Ishikawa (cell line): ENCODE data around the gene ERBB4.

ENCODE experiments used
- CEBPB ChIP-seq: IDR thresholded peaks from 2 replicates; pipeline ENCODE4 v1.6.1; 2012
- CREB1 ChIP-seq: IDR thresholded peaks from 2 replicates; pipeline ENCODE4 v1.6.1; 2012; ENCODE audit warnings: low read depth
- EGR1 ChIP-seq: IDR thresholded peaks from 2 replicates; pipeline ENCODE4 v1.6.1; 2012
- EP300 ChIP-seq: IDR thresholded peaks from 2 replicates; pipeline ENCODE4 v1.6.1; 2012; ENCODE audit warnings: borderline replicate concordance
- FOXM1 ChIP-seq: IDR thresholded peaks from 2 replicates; pipeline ENCODE4 v1.6.1; 2012; ENCODE audit warnings: low read depth, borderline replicate concordance
- MAX ChIP-seq: IDR thresholded peaks from 2 replicates; pipeline ENCODE4 v1.6.1; 2012
- NFIC ChIP-seq: IDR thresholded peaks from 2 replicates; pipeline ENCODE4 v1.6.1; 2012
- RAD21 ChIP-seq: IDR thresholded peaks from 2 replicates; pipeline ENCODE4 v1.6.1; 2012; ENCODE audit warnings: low read depth
- TAF1 ChIP-seq: IDR thresholded peaks from 2 replicates; pipeline ENCODE4 v1.6.1; 2012; ENCODE audit warnings: low read depth, mild to moderate bottlenecking
- TCF12 ChIP-seq: IDR thresholded peaks from 2 replicates; pipeline ENCODE4 v1.6.1; 2012; ENCODE audit warnings: low read depth
- TEAD4 ChIP-seq: IDR thresholded peaks from 2 replicates; pipeline ENCODE4 v1.6.1; 2012
- USF1 ChIP-seq: IDR thresholded peaks from 2 replicates; pipeline ENCODE4 v1.6.1; 2012
- YY1 ChIP-seq: IDR thresholded peaks from 2 replicates; pipeline ENCODE4 v1.6.1; 2012; ENCODE audit warnings: low read depth
- ZBTB7A ChIP-seq: IDR thresholded peaks from 2 replicates; pipeline ENCODE4 v1.6.1; 2012; ENCODE audit warnings: low read depth
- TF ChIP-seq, protein P1 (sequence below): IDR thresholded peaks from 2 replicates; pipeline ENCODE4 v1.6.1; 2012; ENCODE audit warnings: low read depth, mild to moderate bottlenecking

Gene ERBB4

GRCh38 chr2:212274215-212274614 is 264.4 kb downstream of the ERBB4 start:
- TF ChIP-seq NFIC (no peak), TEAD4 (no peak), FOXM1 (no peak), YY1 (no peak), EGR1 (no peak), MAX (no peak), TCF12 (no peak), TAF1 (no peak), USF1 (no peak), EP300 (no peak), RAD21 (no peak), CEBPB (no peak), CREB1 (no peak), ZBTB7A (no peak)
- TF ChIP-seq, protein P1, sequence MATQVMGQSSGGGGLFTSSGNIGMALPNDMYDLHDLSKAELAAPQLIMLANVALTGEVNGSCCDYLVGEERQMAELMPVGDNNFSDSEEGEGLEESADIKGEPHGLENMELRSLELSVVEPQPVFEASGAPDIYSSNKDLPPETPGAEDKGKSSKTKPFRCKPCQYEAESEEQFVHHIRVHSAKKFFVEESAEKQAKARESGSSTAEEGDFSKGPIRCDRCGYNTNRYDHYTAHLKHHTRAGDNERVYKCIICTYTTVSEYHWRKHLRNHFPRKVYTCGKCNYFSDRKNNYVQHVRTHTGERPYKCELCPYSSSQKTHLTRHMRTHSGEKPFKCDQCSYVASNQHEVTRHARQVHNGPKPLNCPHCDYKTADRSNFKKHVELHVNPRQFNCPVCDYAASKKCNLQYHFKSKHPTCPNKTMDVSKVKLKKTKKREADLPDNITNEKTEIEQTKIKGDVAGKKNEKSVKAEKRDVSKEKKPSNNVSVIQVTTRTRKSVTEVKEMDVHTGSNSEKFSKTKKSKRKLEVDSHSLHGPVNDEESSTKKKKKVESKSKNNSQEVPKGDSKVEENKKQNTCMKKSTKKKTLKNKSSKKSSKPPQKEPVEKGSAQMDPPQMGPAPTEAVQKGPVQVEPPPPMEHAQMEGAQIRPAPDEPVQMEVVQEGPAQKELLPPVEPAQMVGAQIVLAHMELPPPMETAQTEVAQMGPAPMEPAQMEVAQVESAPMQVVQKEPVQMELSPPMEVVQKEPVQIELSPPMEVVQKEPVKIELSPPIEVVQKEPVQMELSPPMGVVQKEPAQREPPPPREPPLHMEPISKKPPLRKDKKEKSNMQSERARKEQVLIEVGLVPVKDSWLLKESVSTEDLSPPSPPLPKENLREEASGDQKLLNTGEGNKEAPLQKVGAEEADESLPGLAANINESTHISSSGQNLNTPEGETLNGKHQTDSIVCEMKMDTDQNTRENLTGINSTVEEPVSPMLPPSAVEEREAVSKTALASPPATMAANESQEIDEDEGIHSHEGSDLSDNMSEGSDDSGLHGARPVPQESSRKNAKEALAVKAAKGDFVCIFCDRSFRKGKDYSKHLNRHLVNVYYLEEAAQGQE = no peak

DNA sequence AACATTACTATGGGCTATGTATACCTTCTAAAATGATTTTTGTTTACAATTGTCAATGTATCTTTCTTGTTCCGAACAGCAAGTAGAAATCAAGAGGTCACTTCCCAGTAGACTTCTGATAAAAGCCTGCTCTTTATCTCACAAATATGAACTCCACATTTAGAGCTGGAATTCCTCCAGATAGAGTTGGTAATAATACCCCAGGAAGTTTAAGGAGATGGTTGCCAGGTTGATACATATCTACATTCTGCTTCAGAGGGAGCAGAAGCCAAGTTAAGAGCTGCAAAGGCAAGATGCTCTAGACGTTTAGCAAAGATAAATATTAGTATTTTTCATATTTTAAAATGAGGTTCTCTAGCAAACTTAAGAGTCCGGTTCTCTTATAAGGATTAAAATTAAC is 267.0 kb downstream of the ERBB4 start:
- TF ChIP-seq, protein P1 = no peak
- TF ChIP-seq CEBPB (no peak), MAX (no peak), TCF12 (no peak), EGR1 (no peak), RAD21 (no peak), EP300 (no peak), USF1 (no peak), TEAD4 (no peak)

DNA sequence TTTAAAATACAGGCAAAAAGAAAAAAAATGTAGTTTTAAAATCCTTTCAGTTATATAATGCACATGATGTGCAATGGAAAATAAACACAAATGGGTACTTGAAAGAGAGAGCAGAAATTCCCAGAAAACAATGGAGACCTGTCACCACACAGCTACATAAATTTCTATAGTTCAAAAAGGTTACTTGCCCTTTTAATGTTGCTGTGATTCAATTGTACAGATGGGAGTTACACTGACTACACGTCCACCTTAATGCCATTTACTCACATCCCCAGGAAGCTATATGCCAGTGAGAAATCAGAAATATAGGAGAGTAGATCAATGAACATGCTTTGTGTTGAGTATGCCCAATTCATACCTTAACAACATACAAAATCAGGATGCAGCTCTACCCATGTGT is 269.6 kb downstream of the ERBB4 start:
- TF ChIP-seq ZBTB7A (no peak), TAF1 (no peak), RAD21 (no peak)

- no peak for TF ChIP-seq CREB1
- TF ChIP-seq FOXM1 = no peak
- TF ChIP-seq NFIC = no peak
- TF ChIP-seq, protein P1 = no peak
- TF ChIP-seq RAD21 = no peak
- no peak for TF ChIP-seq EGR1
- TF ChIP-seq USF1 = no peak
- no peak for TF ChIP-seq MAX
- no peak for TF ChIP-seq YY1
- TF ChIP-seq TAF1 = no peak
- no peak for TF ChIP-seq EP300
- TF ChIP-seq CEBPB = no peak
- no peak for TF ChIP-seq ZBTB7A
- no peak for TF ChIP-seq TEAD4
- TF ChIP-seq TCF12 = no peak
Observed at GRCh38 chr2:212266297-212266696, 272.3 kb downstream of the ERBB4 start.

GRCh38 chr2:212265777-212266176 is 272.8 kb downstream of the ERBB4 start:
- TF ChIP-seq FOXM1 = no peak
- TF ChIP-seq CEBPB = no peak
- TF ChIP-seq USF1 = no peak
- no peak for TF ChIP-seq TEAD4
- no peak for TF ChIP-seq CREB1
- TF ChIP-seq ZBTB7A = no peak
- TF ChIP-seq TAF1 = no peak
- TF ChIP-seq EP300 = no peak
- TF ChIP-seq, protein P1 = no peak
- TF ChIP-seq EGR1 = no peak
- no peak for TF ChIP-seq YY1
- no peak for TF ChIP-seq RAD21
- no peak for TF ChIP-seq MAX
- TF ChIP-seq TCF12 = no peak
- no peak for TF ChIP-seq NFIC
